GM13976 (cell line): ENCODE data around the gene DENND6B.

ENCODE experiments used
- DNase-seq: peaks from one replicate; pipeline ENCODE4 v3.0.0; 2012; ENCODE audit warnings: low spot score
- in situ Hi-C: fragments of 300-500 bp; cut with MboI; formaldehyde crosslinking; loops from one replicate; pipeline ENCODE4 v1.12.0; 2022; ENCODE audit warnings: low sequenced_read_pairs, mixed read lengths, inconsistent platforms; ENCODE audit not compliant: unreplicated experiment
- TF ChIP-seq, protein P1 (sequence below): IDR thresholded peaks from 2 replicates; pipeline ENCODE4 v1.5.1; 2012; ENCODE audit warnings: borderline replicate concordance, mild to moderate bottlenecking; ENCODE audit not compliant: insufficient read depth; ENCODE audit errors: extremely low read depth, missing control alignments, control extremely low read depth

DENND6B gene

GRCh38 chr22:50311606-50312351 lies 15.0 kb downstream of the DENND6B start:
- DNase-seq: no peak
- in situ Hi-C loops: no loop called here
- TF ChIP-seq, protein P1, sequence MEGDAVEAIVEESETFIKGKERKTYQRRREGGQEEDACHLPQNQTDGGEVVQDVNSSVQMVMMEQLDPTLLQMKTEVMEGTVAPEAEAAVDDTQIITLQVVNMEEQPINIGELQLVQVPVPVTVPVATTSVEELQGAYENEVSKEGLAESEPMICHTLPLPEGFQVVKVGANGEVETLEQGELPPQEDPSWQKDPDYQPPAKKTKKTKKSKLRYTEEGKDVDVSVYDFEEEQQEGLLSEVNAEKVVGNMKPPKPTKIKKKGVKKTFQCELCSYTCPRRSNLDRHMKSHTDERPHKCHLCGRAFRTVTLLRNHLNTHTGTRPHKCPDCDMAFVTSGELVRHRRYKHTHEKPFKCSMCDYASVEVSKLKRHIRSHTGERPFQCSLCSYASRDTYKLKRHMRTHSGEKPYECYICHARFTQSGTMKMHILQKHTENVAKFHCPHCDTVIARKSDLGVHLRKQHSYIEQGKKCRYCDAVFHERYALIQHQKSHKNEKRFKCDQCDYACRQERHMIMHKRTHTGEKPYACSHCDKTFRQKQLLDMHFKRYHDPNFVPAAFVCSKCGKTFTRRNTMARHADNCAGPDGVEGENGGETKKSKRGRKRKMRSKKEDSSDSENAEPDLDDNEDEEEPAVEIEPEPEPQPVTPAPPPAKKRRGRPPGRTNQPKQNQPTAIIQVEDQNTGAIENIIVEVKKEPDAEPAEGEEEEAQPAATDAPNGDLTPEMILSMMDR: no peak

- TF ChIP-seq, protein P1: no peak
- in situ Hi-C loops: no loop called here
These were observed 15.8 kb downstream of the DENND6B start for GRCh38 chr22:50310949-50311444.

GRCh38 chr22:50310031-50310722 lies 16.6 kb downstream of the DENND6B start:
- no peak for DNase-seq
- TF ChIP-seq, protein P1: no peak
- in situ Hi-C loops: no loop called here

More at GRCh38 chr22:50310949-50311444, 15.8 kb downstream of the DENND6B start:
- DNase-seq: no peak

DNA sequence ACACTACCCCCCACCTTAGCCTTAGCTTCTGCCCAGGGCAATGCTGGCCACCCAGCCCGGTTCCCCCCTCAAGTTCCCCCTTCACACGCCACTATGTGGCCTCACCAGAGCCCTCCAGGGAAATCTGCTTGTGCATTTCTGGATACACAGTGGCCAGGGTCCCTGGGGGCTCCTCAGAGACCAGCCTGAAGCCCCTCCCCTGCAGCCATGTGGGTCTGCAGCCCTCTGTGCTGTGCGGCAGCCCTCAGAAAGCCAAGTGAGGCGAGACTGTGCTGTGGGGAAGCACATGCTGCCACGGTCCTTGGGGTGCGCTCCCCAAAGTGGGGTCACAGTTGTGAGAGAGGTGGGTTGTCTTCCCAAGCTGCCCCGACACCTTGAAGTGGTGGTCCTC lies 17.2 kb downstream of the DENND6B start:
- in situ Hi-C loops: no loop called here
- DNase-seq: no peak
- TF ChIP-seq, protein P1: no peak

- TF ChIP-seq, protein P1: no peak
- in situ Hi-C loops: no loop called here
- no peak for DNase-seq
These were observed 17.7 kb downstream of the DENND6B start for GRCh38 chr22:50308986-50309600.

GRCh38 chr22:50308597-50308935 lies 18.2 kb downstream of the DENND6B start:
- in situ Hi-C loops: no loop called here
- DNase-seq: no peak
- TF ChIP-seq, protein P1: no peak
